ENCODE data around the gene DYRK3. TPM values are rescaled to one million over a fixed set of nuclear protein-coding genes. Genes with fewer than 3 reads are reported as not detected.
A peak's percentile ranks its signal among the peaks of the same experiment; 100 is the strongest.

DYRK3 gene
- total RNA-seq (2014; rRNA removed; shearing (Covaris generic)) (28.8 and 31.5 TPM in 2 replicates), polyA plus RNA-seq (2016; fragmentation: Nextera tagmentation; extraction: Ambion mirVana) (16.9 and 18.2 TPM in 2 replicates)

GRCh38 chr1:206635080-206635977 is at the start of gene DYRK3:
Gene DYRK3 (plus strand): TSS chr1:206635536. CDS start chr1:206635704, 168 bp downstream.
- WGBS, 2 experiments (ENCODE audit: low coverage in 1 of 2, low lambda C conversion rate in 2 of 2, missing lambda C conversion rate in 2 of 2) = 0 to 1% methylated on average over 55 to 64 of the region's 84 CpGs
- H3K4me1 ChIP-seq (ENCODE audit: insufficient read depth) = peaks cover 47% of the 10 kb centered on the region
- no peaks in the 10 kb centered on the region for H3K9me3 ChIP-seq (ENCODE audit: low read depth)
- H3K4me3 ChIP-seq = peak within 1 kb of the TSS; percentile 91
- no peak for TF ChIP-seq EZH2phosphoT487 (IDR thresholded peaks at IDR 0.05; ENCODE audit: insufficient read depth, low read depth)
- TF ChIP-seq EZH2 (IDR thresholded peaks at IDR 0.05; ENCODE audit: insufficient read depth, poor library complexity, severe bottlenecking) = no peak
- H3K9me2 ChIP-seq (ENCODE audit: insufficient read depth) = no peaks in the 10 kb centered on the region
- peaks cover 45% of the 10 kb centered on the region for H3K79me2 ChIP-seq (ENCODE audit: insufficient read depth)
- H3K9ac ChIP-seq = peak within 1 kb of the TSS; percentile 96
- H3K4me2 ChIP-seq (ENCODE audit: unreplicated experiment) = peak within 1 kb of the TSS; percentile 92
- H3F3A ChIP-seq (ENCODE audit: insufficient read depth) = peaks cover 43% of the 10 kb centered on the region
- peak within 1 kb of the TSS; percentile 94 for H3K27ac ChIP-seq
- H3K27me3 ChIP-seq (replicated peaks; ENCODE audit: insufficient read depth) = no peaks in the 10 kb centered on the region
- in situ Hi-C loops (cut with MboI) = no loop called here
- 0 out of 2 replicates have a peak, but pooled peaks cover 4% of the 10 kb centered on the region for H3K36me3 ChIP-seq (ENCODE audit: low read depth)
- H4K20me1 ChIP-seq (ENCODE audit: insufficient read depth) = no peaks in the 10 kb centered on the region
- H2AFZ ChIP-seq = peak within 1 kb of the TSS; percentile 74
- DNase-seq = peak; percentile 99

GRCh38 chr1:206586501-206587445 is 48.6 kb upstream of the DYRK3 start:
- H3K9me3 ChIP-seq (ENCODE audit: low read depth) = no peaks in the 10 kb centered on the region
- in situ Hi-C loops (cut with MboI) = loop anchor here (10.0 kb wide), 1 partner anchor 82 kb away; the partner anchor contains the start of gene RASSF5
- H4K20me1 ChIP-seq (ENCODE audit: insufficient read depth) = no peaks in the 10 kb centered on the region
- peaks cover 30% of the 10 kb centered on the region for H3K4me1 ChIP-seq (ENCODE audit: insufficient read depth)
- DNase-seq = no peak
- peaks cover 30% of the 10 kb centered on the region for H3F3A ChIP-seq (ENCODE audit: insufficient read depth)
- H3K79me2 ChIP-seq (ENCODE audit: insufficient read depth) = no peaks in the 10 kb centered on the region
- no peak overlapping the region for H3K4me2 ChIP-seq (ENCODE audit: unreplicated experiment)
- H3K9ac ChIP-seq = no peak overlapping the region
- H2AFZ ChIP-seq = no peak overlapping the region
- H3K27me3 ChIP-seq (replicated peaks; ENCODE audit: insufficient read depth) = no peaks in the 10 kb centered on the region
- 76 to 83% methylated on average over 13 of the region's 13 CpGs for WGBS, 2 experiments (ENCODE audit: low coverage in 1 of 2, low lambda C conversion rate in 2 of 2, missing lambda C conversion rate in 2 of 2)
- no peak overlapping the region for H3K4me3 ChIP-seq
- no peak for TF ChIP-seq EZH2phosphoT487 (IDR thresholded peaks at IDR 0.05; ENCODE audit: insufficient read depth, low read depth)
- TF ChIP-seq EZH2 (IDR thresholded peaks at IDR 0.05; ENCODE audit: insufficient read depth, poor library complexity, severe bottlenecking) = no peak
- H3K27ac ChIP-seq = no peak overlapping the region
- no peaks in the 10 kb centered on the region for H3K9me2 ChIP-seq (ENCODE audit: insufficient read depth)
- H3K36me3 ChIP-seq (ENCODE audit: low read depth) = 0 out of 2 replicates have a peak, but pooled peaks cover 2% of the 10 kb centered on the region

DNA sequence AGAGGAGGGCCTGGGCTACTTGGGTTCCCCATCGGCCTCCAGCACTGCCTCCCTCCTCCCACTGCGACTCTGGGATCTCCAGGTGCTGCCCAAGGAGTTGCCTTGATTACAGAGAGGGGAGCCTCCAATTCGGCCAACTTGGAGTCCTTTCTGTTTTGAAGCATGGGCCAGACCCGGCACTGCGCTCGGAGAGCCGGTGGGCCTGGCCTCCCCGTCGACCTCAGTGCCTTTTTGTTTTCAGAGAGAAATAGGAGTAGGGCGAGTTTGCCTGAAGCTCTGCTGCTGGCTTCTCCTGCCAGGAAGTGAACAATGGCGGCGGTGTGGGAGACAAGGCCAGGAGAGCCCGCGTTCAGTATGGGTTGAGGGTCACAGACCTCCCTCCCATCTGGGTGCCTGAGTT is 47.4 kb upstream of the DYRK3 start:
- no peak for TF ChIP-seq EZH2 (IDR thresholded peaks at IDR 0.05; ENCODE audit: insufficient read depth, poor library complexity, severe bottlenecking)
- Histone ChIP-seq H3K4me2 (ENCODE audit: unreplicated experiment) (no peak overlapping the region), H4K20me1 (ENCODE audit: insufficient read depth) (no peaks in the 10 kb centered on the region), H3K9me3 (ENCODE audit: low read depth) (no peaks in the 10 kb centered on the region), H3K4me3 (no peak overlapping the region), H3K27ac (no peak overlapping the region), H3K9me2 (ENCODE audit: insufficient read depth) (no peaks in the 10 kb centered on the region), H3K4me1 (ENCODE audit: insufficient read depth) (peaks cover 30% of the 10 kb centered on the region), H3K27me3 (replicated peaks; ENCODE audit: insufficient read depth) (no peaks in the 10 kb centered on the region), H3K9ac (no peak overlapping the region), H3K36me3 (ENCODE audit: low read depth) (0 out of 2 replicates have a peak, but pooled peaks cover 5% of the 10 kb centered on the region), H3F3A (ENCODE audit: insufficient read depth) (peaks cover 34% of the 10 kb centered on the region), H2AFZ (no peak overlapping the region), H3K79me2 (ENCODE audit: insufficient read depth) (no peaks in the 10 kb centered on the region)
- in situ Hi-C loops (cut with MboI) = loop anchor here (10.0 kb wide), 1 partner anchor 83 kb away; the partner anchor contains the start of gene RASSF5
- WGBS, 2 experiments (ENCODE audit: low coverage in 1 of 2, low lambda C conversion rate in 2 of 2, missing lambda C conversion rate in 2 of 2) = 96% methylated on average over 14 of the region's 14 CpGs
- no peak for DNase-seq

- in situ Hi-C loops (cut with MboI) = loop anchor here (10.0 kb wide), 1 partner anchor 84 kb away; the partner anchor contains the start of gene RASSF5
- no peaks in the 10 kb centered on the region for H4K20me1 ChIP-seq (ENCODE audit: insufficient read depth)
- H3K4me2 ChIP-seq (ENCODE audit: unreplicated experiment) = peak overlapping the region; percentile 26
- peaks cover 30% of the 10 kb centered on the region for H3K4me1 ChIP-seq (ENCODE audit: insufficient read depth)
- TF ChIP-seq EZH2 (IDR thresholded peaks at IDR 0.05; ENCODE audit: insufficient read depth, poor library complexity, severe bottlenecking) (no peak), EZH2phosphoT487 (IDR thresholded peaks at IDR 0.05; ENCODE audit: insufficient read depth, low read depth) (no peak)
- H3K27ac ChIP-seq = peak overlapping the region; percentile 79
- no peak overlapping the region for H3K4me3 ChIP-seq
- H2AFZ ChIP-seq = no peak overlapping the region
- no peaks in the 10 kb centered on the region for H3K9me2 ChIP-seq (ENCODE audit: insufficient read depth)
- WGBS, 2 experiments (ENCODE audit: low coverage in 1 of 2, low lambda C conversion rate in 2 of 2, missing lambda C conversion rate in 2 of 2) = 87% methylated on average over 6 of the region's 6 CpGs
- peak overlapping the region; percentile 40 for H3K9ac ChIP-seq
- no peaks in the 10 kb centered on the region for H3K79me2 ChIP-seq (ENCODE audit: insufficient read depth)
- no peaks in the 10 kb centered on the region for H3K9me3 ChIP-seq (ENCODE audit: low read depth)
- no peak for DNase-seq
- H3F3A ChIP-seq (ENCODE audit: insufficient read depth) = peaks cover 34% of the 10 kb centered on the region
- no peaks in the 10 kb centered on the region for H3K27me3 ChIP-seq (replicated peaks; ENCODE audit: insufficient read depth)
- H3K36me3 ChIP-seq (ENCODE audit: low read depth) = 0 out of 2 replicates have a peak, but pooled peaks cover 5% of the 10 kb centered on the region
Observed at GRCh38 chr1:206588492-206588891, 46.8 kb upstream of the DYRK3 start.
